DMS153 treated with DMSO at 0.1 percent for 48 hours (cell line): Measurements from ENCODE around the gene NOL4L.

Experiments used
- DNase-seq: peaks from one replicate; lab custom pipeline; 2025; ENCODE audit not compliant: unreplicated experiment; lab: John Stamatoyannopoulos, UW

NOL4L gene

GRCh38 chr20:32544260-32544722 lies 40.8 kb downstream of the NOL4L start:
- no peak for DNase-seq

DNA sequence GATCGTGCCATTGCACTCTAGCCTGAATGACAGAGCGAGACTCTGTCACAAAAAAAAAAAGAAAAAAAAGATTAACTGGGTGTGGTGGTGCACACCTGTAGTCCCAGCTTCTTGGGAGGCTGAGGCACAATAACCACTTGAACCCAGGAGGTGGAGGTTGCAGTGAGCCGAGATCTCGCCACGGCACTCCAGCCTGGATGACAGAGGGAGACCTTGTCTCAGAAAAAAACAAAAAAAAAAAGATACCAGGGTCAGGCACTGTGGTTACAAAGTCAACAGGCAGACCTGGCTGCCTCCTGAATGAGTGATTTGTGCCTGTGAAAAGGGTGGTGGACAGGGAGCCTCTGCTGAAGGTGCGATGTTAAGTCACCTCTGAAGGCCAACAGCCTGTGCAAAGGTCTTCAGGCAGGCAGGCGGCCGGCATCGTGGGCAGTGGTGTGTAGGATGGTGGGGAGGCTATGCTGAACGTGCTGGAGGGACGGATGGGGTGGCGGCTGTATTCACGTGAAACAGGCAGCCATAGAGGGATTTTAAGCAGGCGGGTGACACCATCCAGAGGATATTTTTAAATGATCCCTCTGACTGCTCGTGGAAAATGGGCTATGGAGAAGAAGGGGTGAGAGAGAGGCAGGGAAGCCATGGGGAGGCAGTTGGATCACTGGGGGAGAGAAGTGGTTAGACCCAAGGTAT lies 41.4 kb downstream of the NOL4L start:
- DNase-seq: no peak

DNA sequence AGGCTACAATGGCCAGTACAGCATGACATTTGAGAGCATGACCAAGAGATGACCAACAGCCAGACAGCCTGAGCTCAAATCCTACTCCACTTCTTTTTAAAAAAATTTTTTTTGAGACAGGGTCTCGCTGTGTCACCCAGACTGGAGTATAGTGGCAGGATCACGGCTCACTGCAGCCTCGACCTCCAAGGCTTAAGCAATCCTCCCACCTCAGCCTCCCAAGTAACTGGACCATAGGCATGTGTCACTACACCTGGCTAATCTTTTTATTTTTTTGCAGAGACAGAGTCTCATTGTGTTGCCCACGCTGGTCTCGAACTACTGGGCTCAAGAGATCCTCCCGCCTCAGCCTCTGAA lies 42.9 kb downstream of the NOL4L start:
- no peak for DNase-seq

DNA sequence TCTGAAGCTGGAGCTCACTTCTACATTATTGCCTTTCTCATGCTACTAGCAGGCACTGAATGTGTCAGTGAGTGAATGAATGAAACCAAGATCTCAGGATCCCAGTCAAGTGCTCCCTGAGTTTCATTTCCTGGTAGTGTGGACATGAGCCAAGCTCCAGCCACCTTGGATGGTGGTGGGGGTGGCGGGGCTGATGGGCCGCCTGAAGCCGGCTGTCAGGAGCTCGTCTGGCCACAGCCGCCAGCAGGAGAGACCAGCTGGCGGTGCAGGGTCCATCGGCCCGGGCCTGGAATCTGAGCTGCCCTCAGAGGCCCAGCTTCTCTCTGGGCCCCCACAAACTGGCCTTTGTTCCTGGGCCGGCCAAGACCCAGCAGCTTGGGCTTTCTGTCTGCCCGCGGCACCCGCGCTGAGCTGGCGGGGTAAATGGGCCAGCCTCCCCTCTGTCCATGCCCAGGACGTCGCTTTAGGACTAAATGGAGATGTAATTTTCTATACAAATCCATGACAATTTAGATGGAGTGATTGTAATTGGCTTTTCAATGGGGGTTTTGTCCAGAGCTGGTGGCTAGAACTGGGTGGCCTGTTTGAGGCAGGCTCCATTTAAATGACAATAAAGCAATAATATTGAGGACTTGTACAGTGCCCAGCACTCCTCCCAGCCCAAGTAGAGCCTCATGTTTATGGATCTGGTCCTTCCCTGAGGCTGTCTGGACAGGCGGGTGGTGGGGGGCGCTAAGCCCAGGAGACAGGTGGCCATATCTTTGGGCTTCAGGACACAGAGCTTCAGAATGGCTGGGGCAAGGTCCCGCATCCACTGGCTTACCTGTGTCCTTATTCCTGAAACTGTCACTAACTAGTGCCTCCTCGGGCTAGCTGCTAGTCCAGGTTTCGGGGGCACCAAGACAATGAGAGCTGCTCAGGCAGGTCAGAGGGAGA lies 43.5 kb downstream of the NOL4L start:
- DNase-seq: no peak

GRCh38 chr20:32539817-32540675 lies 45.1 kb downstream of the NOL4L start:
- DNase-seq: no peak

DNA sequence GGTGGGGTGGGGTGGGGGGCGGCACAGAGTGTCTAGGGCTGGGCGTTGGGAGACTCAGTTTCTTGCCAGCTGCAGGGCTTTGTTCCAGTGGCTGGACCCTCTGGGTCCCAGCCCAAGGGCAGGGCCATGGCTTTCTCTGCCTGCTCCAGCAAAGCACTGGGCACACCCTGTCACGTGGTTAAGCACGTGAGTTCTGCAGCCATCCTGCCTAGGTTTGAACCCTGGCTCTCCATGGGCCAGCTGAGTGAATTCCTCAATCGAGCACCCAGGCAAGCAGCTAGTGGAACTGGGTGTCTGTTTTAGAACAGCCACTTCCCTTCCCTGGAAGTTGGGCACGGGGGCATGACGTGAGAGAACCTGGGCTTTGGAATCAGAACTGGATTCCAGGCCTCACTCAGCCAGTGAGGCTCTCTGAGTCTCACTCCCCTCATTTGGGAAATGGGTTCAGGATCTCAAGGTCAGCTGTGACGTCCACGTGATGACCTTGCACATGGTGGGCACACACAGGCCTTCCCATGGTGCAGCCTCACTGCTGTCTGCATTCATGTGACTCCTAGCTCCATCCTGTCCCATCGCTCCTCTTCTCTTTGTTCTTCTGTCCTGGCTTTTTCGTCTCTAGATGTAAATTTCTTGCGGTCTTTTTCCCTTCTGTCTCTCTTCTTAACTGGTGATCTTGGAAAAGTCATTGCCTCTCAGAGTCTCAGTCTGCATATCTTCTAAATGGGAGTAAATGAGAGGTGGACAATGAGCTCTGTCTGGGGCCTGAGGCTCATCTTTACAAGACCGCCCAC lies 45.9 kb downstream of the NOL4L start:
- no peak for DNase-seq

GRCh38 chr20:32538526-32538939 lies 46.6 kb downstream of the NOL4L start:
- DNase-seq: no peak

GRCh38 chr20:32537657-32538525 lies 47.2 kb downstream of the NOL4L start:
- peak; percentile 47 for DNase-seq

GRCh38 chr20:32536851-32537656 lies 48.1 kb downstream of the NOL4L start:
- DNase-seq: peak; percentile 60

DNA sequence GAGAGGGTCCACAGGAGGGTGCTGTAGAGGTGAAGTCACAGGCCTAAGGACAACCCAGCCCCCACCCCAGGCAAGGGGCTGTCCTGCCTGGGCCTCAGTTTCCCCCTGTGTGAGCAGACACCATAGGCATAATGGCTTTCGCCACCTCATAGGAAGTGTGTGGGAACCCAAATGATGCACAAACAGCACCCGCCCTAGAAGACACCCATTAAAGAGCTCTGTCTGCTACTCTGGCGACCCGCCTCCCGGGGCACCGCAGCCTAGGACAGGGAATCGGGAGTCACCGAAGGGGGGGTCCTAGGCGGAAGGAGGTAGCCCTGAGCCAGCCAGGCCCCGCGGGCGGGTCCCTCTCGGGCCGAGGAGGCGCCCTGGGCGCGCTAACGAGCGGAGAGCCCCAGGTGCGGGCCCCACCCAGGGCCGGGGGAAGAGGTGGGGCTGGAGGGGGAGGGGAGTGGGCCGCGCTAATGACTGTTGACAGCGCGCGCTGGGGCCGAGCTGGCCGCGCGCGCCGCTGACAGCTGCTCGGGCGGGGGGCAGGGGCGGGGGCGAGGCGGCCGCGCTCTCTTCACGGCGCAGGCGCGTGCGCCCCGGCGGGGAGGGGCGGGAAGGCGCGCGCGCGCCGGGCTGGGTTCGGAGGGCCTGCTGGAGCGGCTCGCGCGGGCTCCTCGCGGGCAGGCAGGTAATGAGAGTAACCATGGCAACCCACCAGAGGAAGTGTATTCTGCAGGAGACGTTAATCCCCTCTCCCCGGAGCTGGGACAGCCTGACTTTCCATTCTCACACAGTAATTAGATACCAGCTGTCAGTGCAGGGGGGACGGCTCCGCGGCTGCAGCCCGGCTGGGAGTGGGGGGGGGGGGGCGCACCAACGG lies 48.9 kb downstream of the NOL4L start:
- DNase-seq: peak; percentile 84

DNA sequence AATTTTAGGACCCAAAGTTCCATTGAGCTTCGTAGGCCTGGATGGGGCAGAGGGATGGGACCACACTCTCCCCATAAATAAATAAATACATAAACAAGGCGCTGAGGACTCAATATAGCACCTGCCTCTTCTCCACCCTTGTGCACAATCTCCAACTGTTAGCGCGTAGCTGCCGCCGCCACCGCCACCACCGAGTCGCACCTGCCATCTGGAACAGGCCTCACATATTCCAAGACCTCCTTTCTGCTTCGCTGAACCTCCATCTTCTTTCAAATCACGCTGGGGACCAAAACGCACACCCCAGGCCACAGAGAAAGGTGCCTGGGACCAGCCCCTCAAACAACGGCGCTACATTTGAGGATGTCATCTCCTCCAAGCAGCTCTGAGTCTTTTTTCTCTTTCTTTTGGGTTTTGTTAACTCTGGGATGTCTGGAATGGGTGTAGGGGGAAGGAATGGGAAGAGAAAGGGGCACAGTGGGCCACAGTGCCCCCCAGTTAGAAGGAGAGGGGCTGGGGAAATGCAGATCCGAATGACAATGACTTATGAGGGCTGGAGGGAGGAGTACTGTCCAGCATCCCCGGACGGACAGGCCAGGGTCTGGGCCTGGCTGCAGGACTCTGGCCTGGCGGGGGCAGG lies 49.7 kb downstream of the NOL4L start:
- peak; percentile 59 for DNase-seq

DNA sequence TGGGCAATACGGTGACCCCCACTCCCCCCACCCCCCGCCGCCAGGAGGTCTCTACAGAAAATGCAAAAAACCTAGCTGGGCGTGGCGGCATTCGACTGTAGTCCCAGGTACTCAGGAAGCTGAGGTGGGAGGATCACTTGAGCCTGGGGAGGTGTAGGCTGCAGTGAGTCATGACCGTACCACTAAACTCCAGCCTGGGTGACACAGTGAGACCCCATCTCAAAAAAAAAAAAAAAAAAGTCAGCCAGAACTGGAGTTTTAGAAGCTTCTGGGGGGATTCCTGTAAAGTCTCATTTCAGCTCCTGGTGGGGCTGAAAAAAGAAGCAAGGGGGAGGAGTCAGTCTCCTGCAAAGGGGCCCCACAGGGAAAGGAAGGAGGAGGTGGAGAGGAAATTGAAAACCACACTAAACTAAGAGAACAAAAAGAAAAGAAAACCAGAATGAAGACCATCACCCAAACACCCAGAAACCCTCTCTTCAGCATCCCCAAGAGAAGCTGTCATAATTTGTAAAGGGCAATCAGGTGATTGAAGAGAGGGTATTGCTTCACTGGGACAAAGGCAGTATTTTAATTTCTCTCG lies 50.4 kb downstream of the NOL4L start:
- DNase-seq: no peak

- DNase-seq: no peak
Measured at GRCh38 chr20:32533732-32534131, 51.4 kb downstream of the NOL4L start.

- no peak for DNase-seq
Measured at GRCh38 chr20:32532246-32532645, 52.9 kb downstream of the NOL4L start.

DNA sequence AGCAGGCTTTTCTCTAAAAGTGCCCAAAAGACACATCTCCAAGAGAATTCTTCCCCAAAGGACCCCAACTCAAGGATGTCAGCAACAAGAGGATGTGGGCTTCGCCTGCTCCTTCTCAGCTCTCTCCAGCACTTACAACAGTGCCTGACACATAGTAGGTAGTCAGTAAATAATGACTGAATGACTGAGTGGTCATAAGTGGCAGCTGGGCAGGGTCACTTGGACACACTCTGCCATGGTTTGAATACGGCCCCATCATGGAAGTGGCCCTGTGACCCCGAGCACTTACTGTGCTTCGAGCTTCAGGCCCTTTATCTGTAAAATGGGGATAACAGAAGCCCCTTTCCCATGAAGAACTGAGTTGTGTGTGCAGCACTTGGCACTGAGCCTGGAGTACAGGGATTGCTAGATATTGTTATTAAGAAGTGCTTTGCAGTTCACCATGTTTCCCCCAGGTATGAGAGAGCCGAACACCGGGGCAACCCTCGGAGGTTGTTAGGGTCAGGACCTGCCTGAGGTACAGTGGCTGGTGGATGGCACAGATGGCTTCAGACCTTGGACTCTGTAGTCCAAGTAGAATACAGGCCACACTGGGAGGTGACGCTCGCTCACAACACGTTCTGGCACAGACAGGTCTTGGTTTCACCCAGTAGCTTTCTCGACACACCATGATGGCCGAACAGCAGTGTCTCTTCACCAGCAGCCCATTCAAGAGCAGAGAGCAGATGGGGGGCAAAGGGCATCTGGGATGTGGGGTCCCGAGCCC lies 56.0 kb downstream of the NOL4L start:
- DNase-seq: no peak
